ENCODE results near the gene UNC5A.

UNC5A gene

DNA sequence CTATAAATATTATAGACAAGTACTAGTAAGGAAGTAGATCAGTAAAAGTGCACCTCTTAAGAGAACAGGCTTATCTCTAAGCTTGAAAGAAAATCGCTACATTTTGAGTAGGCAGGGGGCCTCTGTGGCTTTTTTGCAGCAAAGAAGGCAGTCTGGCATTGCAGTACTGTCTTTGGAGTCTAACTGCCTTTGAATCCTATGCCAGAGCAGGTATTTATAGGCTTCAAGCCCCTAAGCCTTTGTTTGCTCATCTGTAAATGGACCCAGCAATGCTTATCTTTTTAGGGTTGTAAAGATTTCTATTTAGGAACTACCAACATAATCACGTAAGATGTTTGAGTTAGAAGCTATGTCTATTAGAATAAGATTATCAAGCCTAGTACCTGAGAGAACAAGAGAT, 112.5 kb downstream of the UNC5A start:
- no peak overlapping the region for H3K14ac ChIP-seq (ENCODE audit: low read length in 2 of 2)
- peaks cover 12% of the 10 kb centered on the region for H3K79me1 ChIP-seq (replicated peaks; ENCODE audit: low read length, poor library complexity, severe bottlenecking)
- H3K4ac ChIP-seq (ENCODE audit: low read depth in 1 of 2, low read length in 2 of 2) = no peak overlapping the region
- H2BK5ac ChIP-seq (ENCODE audit: low read depth, low read length, poor library complexity, severe bottlenecking) = no peak overlapping the region
- H3K27ac ChIP-seq (ENCODE audit: low read length, poor library complexity, severe bottlenecking) = no peak overlapping the region
- no peaks in the 10 kb centered on the region for H3K4me1 ChIP-seq (ENCODE audit: control insufficient read depth, insufficient read depth, low read depth, low read length)
- no peak overlapping the region for H3K4me3 ChIP-seq (ENCODE audit: insufficient read depth in 1 of 2, low read depth in 1 of 2, low read length in 2 of 2)
- no peak overlapping the region for H2BK12ac ChIP-seq (ENCODE audit: low read length in 2 of 2)
- H3K9ac ChIP-seq (ENCODE audit: low read length) = no peak overlapping the region
- H3K36me3 ChIP-seq (ENCODE audit: control insufficient read depth in 1 of 2, insufficient read depth in 2 of 2, low read depth in 1 of 2, low read length in 2 of 2) = peaks cover 3 to 40% of the 10 kb centered on the region in 2 experiments
- no peak overlapping the region for H3K23ac ChIP-seq (ENCODE audit: low read length in 2 of 2)
- no peak overlapping the region for H4K91ac ChIP-seq (ENCODE audit: low read length)
- H3K27me3 ChIP-seq (ENCODE audit: control insufficient read depth in 1 of 2, insufficient read depth in 1 of 2, low read length in 2 of 2) = no peaks in the 10 kb centered on the region
- no peak overlapping the region for H3K4me2 ChIP-seq (ENCODE audit: low read length, poor library complexity, severe bottlenecking)
- WGBS = 93% methylated on average over 2 of the region's 2 CpGs
- no peak overlapping the region for H4K8ac ChIP-seq (ENCODE audit: low read length)
- H2AFZ ChIP-seq (ENCODE audit: low read depth, low read length) = no peak overlapping the region
- H3K18ac ChIP-seq (ENCODE audit: low read depth in 1 of 2, low read length in 2 of 2) = no peak overlapping the region
- DNase-seq = no peak
- no peak overlapping the region for H2AK5ac ChIP-seq (ENCODE audit: low read length, severe bottlenecking)
- no peaks in the 10 kb centered on the region for H3K9me3 ChIP-seq (ENCODE audit: control insufficient read depth, low read length)
- H2BK15ac ChIP-seq (ENCODE audit: low read depth, poor library complexity, severe bottlenecking) = no peak overlapping the region
- no peak overlapping the region for H2BK120ac ChIP-seq (ENCODE audit: low read depth, low read length)

GRCh38 chr5:176927562-176927961, 117.2 kb downstream of the UNC5A start:
- 100% methylated on average over 2 of the region's 3 CpGs for WGBS
- no peak overlapping the region for H3K27ac ChIP-seq (ENCODE audit: low read length, poor library complexity, severe bottlenecking)

GRCh38 chr5:176929654-176930053, 119.3 kb downstream of the UNC5A start:
- Histone ChIP-seq H3K36me3 (ENCODE audit: control insufficient read depth in 1 of 2, insufficient read depth in 2 of 2, low read depth in 1 of 2, low read length in 2 of 2) (peaks cover 5 to 59% of the 10 kb centered on the region in 2 experiments), H3K18ac (ENCODE audit: low read depth in 1 of 2, low read length in 2 of 2) (no peak overlapping the region), H3K79me1 (replicated peaks; ENCODE audit: low read length, poor library complexity, severe bottlenecking) (peaks cover 17% of the 10 kb centered on the region), H3K9ac (ENCODE audit: low read length) (no peak overlapping the region), H3K9me3 (ENCODE audit: control insufficient read depth, low read length) (no peaks in the 10 kb centered on the region), H3K4ac (ENCODE audit: low read depth in 1 of 2, low read length in 2 of 2) (no peak overlapping the region), H4K8ac (ENCODE audit: low read length) (no peak overlapping the region), H4K91ac (ENCODE audit: low read length) (no peak overlapping the region), H3K4me2 (ENCODE audit: low read length, poor library complexity, severe bottlenecking) (no peak overlapping the region), H2BK12ac (ENCODE audit: low read length in 2 of 2) (no peak overlapping the region), H2BK15ac (ENCODE audit: low read depth, poor library complexity, severe bottlenecking) (no peak overlapping the region), H3K27ac (ENCODE audit: low read length, poor library complexity, severe bottlenecking) (no peak overlapping the region), H3K4me3 (ENCODE audit: insufficient read depth in 1 of 2, low read depth in 1 of 2, low read length in 2 of 2) (no peak overlapping the region), H2BK120ac (ENCODE audit: low read depth, low read length) (no peak overlapping the region), H3K23ac (ENCODE audit: low read length in 2 of 2) (no peak overlapping the region), H2AFZ (ENCODE audit: low read depth, low read length) (no peak overlapping the region), H2BK5ac (ENCODE audit: low read depth, low read length, poor library complexity, severe bottlenecking) (no peak overlapping the region), H3K14ac (ENCODE audit: low read length in 2 of 2) (no peak overlapping the region), H3K27me3 (ENCODE audit: control insufficient read depth in 1 of 2, insufficient read depth in 1 of 2, low read length in 2 of 2) (no peaks in the 10 kb centered on the region), H2AK5ac (ENCODE audit: low read length, severe bottlenecking) (no peak overlapping the region), H3K4me1 (ENCODE audit: control insufficient read depth, insufficient read depth, low read depth, low read length) (no peaks in the 10 kb centered on the region)
- DNase-seq = no peak
- WGBS = no CpG with 5 or more reads among the region's 1 CpG

More at GRCh38 chr5:176927562-176927961, 117.2 kb downstream of the UNC5A start:
- Histone ChIP-seq H3K18ac (ENCODE audit: low read depth in 1 of 2, low read length in 2 of 2) (no peak overlapping the region), H2BK12ac (ENCODE audit: low read length in 2 of 2) (no peak overlapping the region), H3K4me3 (ENCODE audit: insufficient read depth in 1 of 2, low read depth in 1 of 2, low read length in 2 of 2) (no peak overlapping the region), H3K9ac (ENCODE audit: low read length) (no peak overlapping the region), H3K4me1 (ENCODE audit: control insufficient read depth, insufficient read depth, low read depth, low read length) (no peaks in the 10 kb centered on the region), H3K9me3 (ENCODE audit: control insufficient read depth, low read length) (no peaks in the 10 kb centered on the region), H3K4ac (ENCODE audit: low read depth in 1 of 2, low read length in 2 of 2) (no peak overlapping the region), H4K91ac (ENCODE audit: low read length) (no peak overlapping the region), H2BK5ac (ENCODE audit: low read depth, low read length, poor library complexity, severe bottlenecking) (no peak overlapping the region), H4K8ac (ENCODE audit: low read length) (no peak overlapping the region), H2AFZ (ENCODE audit: low read depth, low read length) (no peak overlapping the region), H3K79me1 (replicated peaks; ENCODE audit: low read length, poor library complexity, severe bottlenecking) (peaks cover 14% of the 10 kb centered on the region), H3K23ac (ENCODE audit: low read length in 2 of 2) (no peak overlapping the region), H3K4me2 (ENCODE audit: low read length, poor library complexity, severe bottlenecking) (no peak overlapping the region), H2AK5ac (ENCODE audit: low read length, severe bottlenecking) (no peak overlapping the region), H2BK15ac (ENCODE audit: low read depth, poor library complexity, severe bottlenecking) (no peak overlapping the region), H3K27me3 (ENCODE audit: control insufficient read depth in 1 of 2, insufficient read depth in 1 of 2, low read length in 2 of 2) (no peaks in the 10 kb centered on the region), H2BK120ac (ENCODE audit: low read depth, low read length) (no peak overlapping the region), H3K14ac (ENCODE audit: low read length in 2 of 2) (no peak overlapping the region), H3K36me3 (ENCODE audit: control insufficient read depth in 1 of 2, insufficient read depth in 2 of 2, low read depth in 1 of 2, low read length in 2 of 2) (peaks cover 8 to 42% of the 10 kb centered on the region in 2 experiments)
- DNase-seq = no peak

All from mesenchymal stem cell (in vitro differentiated cells and primary cell).